ENCODE results near the gene SSH3. TPM values are rescaled to one million over a fixed set of nuclear protein-coding genes. Genes with fewer than 3 reads are reported as not detected.
A peak's percentile ranks its signal among the peaks of the same experiment; 100 is the strongest.

Gene SSH3
- total RNA-seq, 3 donors from 2014 or later: 28.8 to 55.2 (median 34.4) TPM

DNA sequence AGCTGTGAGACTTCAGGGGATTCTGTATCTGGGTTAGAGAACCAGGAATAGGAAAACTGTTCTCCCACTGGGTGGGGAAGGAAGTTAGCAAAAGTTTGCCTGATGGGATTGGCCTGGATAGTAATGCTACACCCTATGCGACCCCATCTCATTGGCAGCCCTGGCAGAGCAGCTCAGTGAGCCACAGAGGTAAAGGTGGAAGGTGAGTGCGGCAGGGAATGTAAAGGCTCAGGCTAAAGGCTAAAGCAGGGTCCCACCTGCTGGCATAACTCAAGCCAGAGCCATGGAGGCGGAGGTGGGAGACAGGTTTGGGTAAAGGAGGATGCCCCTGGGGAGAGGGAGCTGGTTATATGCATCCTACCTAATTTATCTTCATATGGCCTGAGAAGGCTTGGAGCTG lies 18.7 kb downstream of the SSH3 start:
- H3K27ac ChIP-seq: no peak overlapping the region
- intact Hi-C loops (cut with DNase I; ENCODE audit: low total_unique reads): no loop called here
- no peaks in the 10 kb centered on the region for H3K9me3 ChIP-seq
- TF ChIP-seq, protein P1, sequence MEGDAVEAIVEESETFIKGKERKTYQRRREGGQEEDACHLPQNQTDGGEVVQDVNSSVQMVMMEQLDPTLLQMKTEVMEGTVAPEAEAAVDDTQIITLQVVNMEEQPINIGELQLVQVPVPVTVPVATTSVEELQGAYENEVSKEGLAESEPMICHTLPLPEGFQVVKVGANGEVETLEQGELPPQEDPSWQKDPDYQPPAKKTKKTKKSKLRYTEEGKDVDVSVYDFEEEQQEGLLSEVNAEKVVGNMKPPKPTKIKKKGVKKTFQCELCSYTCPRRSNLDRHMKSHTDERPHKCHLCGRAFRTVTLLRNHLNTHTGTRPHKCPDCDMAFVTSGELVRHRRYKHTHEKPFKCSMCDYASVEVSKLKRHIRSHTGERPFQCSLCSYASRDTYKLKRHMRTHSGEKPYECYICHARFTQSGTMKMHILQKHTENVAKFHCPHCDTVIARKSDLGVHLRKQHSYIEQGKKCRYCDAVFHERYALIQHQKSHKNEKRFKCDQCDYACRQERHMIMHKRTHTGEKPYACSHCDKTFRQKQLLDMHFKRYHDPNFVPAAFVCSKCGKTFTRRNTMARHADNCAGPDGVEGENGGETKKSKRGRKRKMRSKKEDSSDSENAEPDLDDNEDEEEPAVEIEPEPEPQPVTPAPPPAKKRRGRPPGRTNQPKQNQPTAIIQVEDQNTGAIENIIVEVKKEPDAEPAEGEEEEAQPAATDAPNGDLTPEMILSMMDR (IDR thresholded peaks at IDR 0.05): no peak
- TF ChIP-seq POLR2A (IDR thresholded peaks at IDR 0.05) (no peak), POLR2AphosphoS5 (IDR thresholded peaks at IDR 0.05) (no peak)
- H3K27me3 ChIP-seq: no peaks in the 10 kb centered on the region
- peaks cover 0 to 6% of the 10 kb centered on the region in 2 donors for H3K4me1 ChIP-seq
- no peak for DNase-seq (ENCODE audit: low spot score in 2 of 2)
- no peak overlapping the region for H3K4me3 ChIP-seq
- no peaks in the 10 kb centered on the region for H3K36me3 ChIP-seq

DNA sequence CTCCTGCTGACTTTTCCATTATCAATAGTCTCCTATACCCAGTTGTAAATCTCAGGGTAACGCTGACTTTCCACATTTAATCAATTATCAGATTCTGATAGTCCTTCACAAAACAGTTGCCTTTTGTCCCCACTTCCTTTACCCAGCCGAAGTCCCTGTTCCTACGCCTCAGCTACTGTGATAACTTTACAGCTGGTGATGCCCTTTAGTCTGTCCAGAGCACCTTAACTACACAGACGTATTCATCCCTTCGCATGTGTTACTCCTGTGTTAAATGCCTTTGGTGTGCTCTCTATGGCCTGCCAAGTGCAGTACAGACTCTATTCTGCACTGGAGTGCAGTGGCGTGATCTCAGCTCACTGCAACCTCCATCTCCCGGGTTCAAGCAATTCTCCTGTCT lies 20.2 kb downstream of the SSH3 start:
- Histone ChIP-seq H3K4me3 (no peak overlapping the region), H3K36me3 (no peaks in the 10 kb centered on the region), H3K4me1 (peaks cover 0 to 6% of the 10 kb centered on the region in 2 donors), H3K27me3 (no peaks in the 10 kb centered on the region), H3K9me3 (no peaks in the 10 kb centered on the region), H3K27ac (no peak overlapping the region)
- intact Hi-C loops (cut with DNase I; ENCODE audit: low total_unique reads): no loop called here
- no peak for DNase-seq (ENCODE audit: low spot score in 2 of 2)
- TF ChIP-seq, protein P1 (IDR thresholded peaks at IDR 0.05): no peak
- TF ChIP-seq POLR2AphosphoS5 (IDR thresholded peaks at IDR 0.05) (no peak), POLR2A (IDR thresholded peaks at IDR 0.05) (no peak)

DNA sequence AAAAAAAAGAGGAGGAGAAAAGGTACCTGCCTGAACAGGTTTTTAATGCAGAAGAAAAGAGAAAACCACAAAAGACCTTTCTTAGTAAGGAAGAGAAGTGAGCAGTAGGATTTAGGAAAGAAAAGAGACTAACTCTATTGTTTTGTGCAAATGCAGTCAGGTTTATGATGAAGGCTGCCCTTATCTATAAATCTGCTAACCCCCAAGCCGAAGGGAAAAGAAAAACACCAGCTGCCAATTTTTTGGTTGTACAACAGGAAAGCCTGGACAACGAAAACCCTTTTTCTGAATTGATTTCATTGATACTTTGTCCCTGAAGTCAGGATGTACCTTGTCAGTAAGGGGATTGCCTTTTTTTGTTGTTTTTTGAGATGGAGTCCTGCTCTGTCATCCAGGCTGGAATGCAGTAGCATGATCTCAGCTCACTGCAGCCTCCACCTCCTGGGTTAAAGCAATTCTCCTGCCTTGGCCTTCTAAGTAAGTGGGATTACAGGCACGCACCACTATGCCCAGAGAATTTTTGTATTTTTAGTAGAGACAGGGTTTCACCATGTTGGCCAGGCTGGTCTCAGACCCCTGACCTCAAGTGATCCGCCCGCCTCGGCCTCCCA lies 28.9 kb downstream of the SSH3 start:
- no peaks in the 10 kb centered on the region for H3K9me3 ChIP-seq
- intact Hi-C loops (cut with DNase I; ENCODE audit: low total_unique reads): no loop called here
- H3K27me3 ChIP-seq: no peaks in the 10 kb centered on the region
- H3K4me3 ChIP-seq: no peak overlapping the region
- peaks cover 0 to 4% of the 10 kb centered on the region in 2 donors for H3K4me1 ChIP-seq
- TF ChIP-seq POLR2AphosphoS5 (IDR thresholded peaks at IDR 0.05) (no peak), POLR2A (IDR thresholded peaks at IDR 0.05) (no peak)
- TF ChIP-seq, protein P1 (IDR thresholded peaks at IDR 0.05): no peak
- H3K36me3 ChIP-seq: no peaks in the 10 kb centered on the region
- no peak for DNase-seq (ENCODE audit: low spot score in 2 of 2)
- peak overlapping the region; percentile 11 to 40 for H3K27ac ChIP-seq

DNA sequence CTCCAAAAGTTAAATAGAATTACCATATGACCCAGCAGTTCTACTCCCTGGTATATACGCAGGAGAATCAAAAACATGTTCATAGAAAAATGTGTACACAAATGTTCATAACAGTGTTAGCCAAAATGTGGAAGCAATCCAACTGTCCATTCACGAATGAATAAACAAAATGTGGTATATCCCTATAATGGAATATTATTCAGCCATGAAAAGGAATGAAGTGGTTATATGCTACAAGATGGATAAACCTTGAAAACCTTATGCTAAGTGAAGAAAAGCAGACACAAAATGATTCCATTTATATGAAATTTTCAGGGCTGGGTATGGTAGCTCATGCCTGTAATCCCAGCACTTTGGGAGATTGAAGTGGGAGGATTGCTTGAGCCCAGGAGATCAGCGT lies 33.9 kb downstream of the SSH3 start:
- H3K27me3 ChIP-seq: no peaks in the 10 kb centered on the region
- TF ChIP-seq, protein P1 (IDR thresholded peaks at IDR 0.05): no peak
- no peak for TF ChIP-seq POLR2A (IDR thresholded peaks at IDR 0.05)
- no peak for TF ChIP-seq POLR2AphosphoS5 (IDR thresholded peaks at IDR 0.05)
- intact Hi-C loops (cut with DNase I; ENCODE audit: low total_unique reads): no loop called here

DNA sequence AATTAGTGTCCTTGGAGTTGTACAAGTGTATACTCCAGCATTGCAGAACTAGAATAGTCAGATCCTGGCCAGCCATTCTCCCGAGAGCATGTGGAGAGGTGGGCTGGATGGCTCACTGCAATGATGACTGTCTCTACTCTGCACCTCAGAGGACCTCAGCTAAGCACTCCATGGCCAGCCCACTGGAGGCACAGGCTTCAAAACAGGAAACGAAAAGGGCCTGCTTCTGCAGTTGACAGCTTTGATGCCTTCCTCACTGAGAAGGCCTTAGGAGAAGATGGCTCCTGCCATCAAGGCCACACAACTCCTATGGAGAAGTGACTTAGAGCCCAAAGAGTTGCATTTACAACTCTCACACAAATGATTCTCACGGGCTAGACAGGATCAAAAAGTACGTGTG lies 40.9 kb downstream of the SSH3 start:
- no peak for DNase-seq (ENCODE audit: low spot score in 2 of 2)
- no peaks in the 10 kb centered on the region for H3K9me3 ChIP-seq
- no peaks in the 10 kb centered on the region for H3K36me3 ChIP-seq
- H3K4me3 ChIP-seq: no peak overlapping the region
- intact Hi-C loops (cut with DNase I; ENCODE audit: low total_unique reads): no loop called here
- peak overlapping the region; percentile 45 to 76 for H3K27ac ChIP-seq
- H3K4me1 ChIP-seq: no peaks in the 10 kb centered on the region
- no peaks in the 10 kb centered on the region for H3K27me3 ChIP-seq
- TF ChIP-seq, protein P1 (IDR thresholded peaks at IDR 0.05): no peak
- TF ChIP-seq POLR2A (IDR thresholded peaks at IDR 0.05) (no peak), POLR2AphosphoS5 (IDR thresholded peaks at IDR 0.05) (no peak)

More for the DNA sequence above, 33.9 kb downstream of the SSH3 start:
- DNase-seq (ENCODE audit: low spot score in 2 of 2): no peak
- Histone ChIP-seq H3K36me3 (no peaks in the 10 kb centered on the region), H3K9me3 (no peaks in the 10 kb centered on the region), H3K27ac (no peak overlapping the region), H3K4me3 (no peak overlapping the region), H3K4me1 (peaks cover 0 to 2% of the 10 kb centered on the region in 2 donors)

All from breast epithelium (tissue), 4 donors.